SK-N-SH (cell line): Measurements from ENCODE around the gene SMARCA4. TPM values are rescaled to one million over a fixed set of nuclear protein-coding genes. Genes with fewer than 3 reads are reported as not detected.

ENCODE experiments used
- CTCF ChIA-PET: fragments of 300-600, 350-600 bp; formaldehyde crosslinking; extraction: SDS; loops from one replicate; lab custom pipeline; 2021; lab: Yijun Ruan, JAX
- POLR2A ChIA-PET: fragments of 350-600 bp; sonication (Branson Sonifier 250); formaldehyde crosslinking; extraction: SDS; loops from one replicate; lab custom pipeline; 2020; ENCODE audit warnings: antibody characterized with exemption, inconsistent platforms; lab: Yijun Ruan, JAX
- DNase-seq: peaks from one replicate; pipeline ENCODE4 v3.0.0; 2012
- H2AFZ ChIP-seq: fragments of 200-600 bp; sonication (generic); 2 replicates; pipeline ENCODE4 v1.8.1; 2016; ENCODE audit warnings: antibody characterized with exemption, mild to moderate bottlenecking, low read depth
- H3F3A ChIP-seq: fragments of 200-600 bp; sonication (generic); replicated peaks from 2 replicates; pipeline ENCODE3; 2016; ENCODE audit warnings: antibody characterized with exemption, mild to moderate bottlenecking; ENCODE audit not compliant: insufficient read depth
- H3K27ac ChIP-seq, 2 experiments: fragments of 200-500 bp in 1 of 2; fragments of 200-600 bp in 1 of 2; sonication (Bioruptor generic) in 1 of 2; sonication (generic), shearing (Covaris generic) in 1 of 2; 2 replicates each; pipeline versions ENCODE4 v1.5.1 to v1.6.1; 2014 to 2016; ENCODE audit warnings: low read depth in 2 of 2, inconsistent platforms in 1 of 2, low read length in 1 of 2, mild to moderate bottlenecking in 1 of 2, mixed read lengths in 1 of 2
- H3K27me3 ChIP-seq: fragments of 200-600 bp; sonication (generic), shearing (Covaris generic); 2 replicates; pipeline ENCODE4 v1.6.1; 2016; ENCODE audit warnings: mixed run types; ENCODE audit not compliant: insufficient read depth
- H3K36me3 ChIP-seq, 2 experiments: fragments of 200-500 bp in 1 of 2; fragments of 200-600 bp in 1 of 2; sonication (Bioruptor generic) in 1 of 2; sonication (generic) in 1 of 2; replicated peaks in 1 of 2; 2 replicates each; pipeline versions ENCODE3 to v1.5.1; 2014 to 2016; ENCODE audit warnings: low read length in 1 of 2, mild to moderate bottlenecking in 1 of 2; ENCODE audit not compliant: insufficient read depth in 2 of 2, control insufficient read depth in 1 of 2
- H3K4me1 ChIP-seq, 2 experiments: fragments of 200-500 bp in 1 of 2; fragments of 200-600 bp in 1 of 2; sonication (Bioruptor generic) in 1 of 2; sonication (generic), shearing (Covaris generic) in 1 of 2; 2 replicates each; pipeline versions ENCODE4 v1.5.1 to v1.6.1; 2014 to 2016; ENCODE audit warnings: low read depth in 1 of 2, low read length in 1 of 2, mixed run types in 1 of 2; ENCODE audit not compliant: insufficient read depth in 2 of 2, control insufficient read depth in 1 of 2
- H3K4me2 ChIP-seq: fragments of 200-600 bp; sonication (generic), shearing (Covaris generic); 2 replicates; pipeline ENCODE4 v1.6.1; 2017; ENCODE audit warnings: mixed run types
- H3K4me3 ChIP-seq, 2 experiments: fragments of 200-500 bp in 1 of 2; fragments of 200-600 bp in 1 of 2; sonication (Bioruptor generic) in 1 of 2; sonication (generic), shearing (Covaris generic) in 1 of 2; 2 replicates each; pipeline versions ENCODE4 v1.5.1 to v1.8.1; 2014 to 2016; ENCODE audit warnings: low read depth in 2 of 2, inconsistent platforms in 1 of 2, low read length in 1 of 2, mild to moderate bottlenecking in 1 of 2, mixed read lengths in 1 of 2, moderate library complexity in 1 of 2
- H3K79me2 ChIP-seq: fragments of 200-600 bp; sonication (generic); 2 replicates; pipeline ENCODE4 v1.8.1; 2017; ENCODE audit warnings: mild to moderate bottlenecking; ENCODE audit not compliant: insufficient read depth
- H3K9ac ChIP-seq: fragments of 200-600 bp; sonication (generic); 2 replicates; pipeline ENCODE4 v1.6.1; 2017; ENCODE audit warnings: mixed run types
- H3K9me2 ChIP-seq: fragments of 200-600 bp; sonication (generic); 2 replicates; pipeline ENCODE4 v1.6.1; 2017; ENCODE audit warnings: mixed run types
- H3K9me3 ChIP-seq: fragments of 200-600 bp; sonication (generic); 2 replicates; pipeline ENCODE4 v1.6.1; 2017; ENCODE audit warnings: mixed run types, mild to moderate bottlenecking, moderate library complexity
- H4K20me1 ChIP-seq: fragments of 200-600 bp; sonication (generic); 2 replicates; pipeline ENCODE4 v1.6.1; 2017; ENCODE audit warnings: mild to moderate bottlenecking, mixed run types; ENCODE audit not compliant: insufficient read depth
- CHD2 ChIP-seq: fragments of 150-350 bp; IDR thresholded peaks from 2 replicates; pipeline ENCODE4 v1.6.1; 2018; ENCODE audit warnings: low read length; ENCODE audit not compliant: partially characterized antibody
- ELF1 ChIP-seq: IDR thresholded peaks from 2 replicates; pipeline ENCODE4 v1.4.0; 2012
- EP300 ChIP-seq, 2 experiments: IDR thresholded peaks; 2 replicates each; pipeline versions ENCODE4 v1.4.0 to v1.6.1; 2012; ENCODE audit warnings: borderline replicate concordance in 1 of 2, low read depth in 1 of 2, low read length in 1 of 2
- FOSL2 ChIP-seq: IDR thresholded peaks from 2 replicates; pipeline ENCODE4 v1.4.0; 2012; ENCODE audit warnings: low read depth, mild to moderate bottlenecking, moderate library complexity, borderline replicate concordance
- FOXM1 ChIP-seq: IDR thresholded peaks from 2 replicates; pipeline ENCODE4 v1.4.0; 2012; ENCODE audit warnings: low read depth, mild to moderate bottlenecking
- JUND ChIP-seq: IDR thresholded peaks from 2 replicates; pipeline ENCODE4 v1.4.0; 2012
- MEF2A ChIP-seq: IDR thresholded peaks from 2 replicates; pipeline ENCODE4 v1.4.0; 2012; ENCODE audit warnings: low read depth, borderline replicate concordance
- POLR2AphosphoS5 ChIP-seq: IDR thresholded peaks from 2 replicates; pipeline ENCODE4 v1.6.1; 2012; ENCODE audit warnings: low read depth, low read length
- RFX5 ChIP-seq: IDR thresholded peaks from 2 replicates; pipeline ENCODE4 v1.6.1; 2012; ENCODE audit warnings: mild to moderate bottlenecking, improper control_type of control experiment, low read length
- RXRA ChIP-seq: IDR thresholded peaks from 2 replicates; pipeline ENCODE4 v1.4.0; 2012; ENCODE audit warnings: low read depth, mild to moderate bottlenecking, borderline replicate concordance
- SIN3A ChIP-seq: IDR thresholded peaks from 2 replicates; pipeline ENCODE4 v1.6.1; 2012; ENCODE audit warnings: low read depth, mild to moderate bottlenecking, low read length, moderate library complexity, borderline replicate concordance
- SMC3 ChIP-seq: IDR thresholded peaks from 2 replicates; pipeline ENCODE4 v1.6.1; 2012; ENCODE audit warnings: low read depth, low read length, improper control_type of control experiment
- TAF1 ChIP-seq: IDR thresholded peaks from 2 replicates; pipeline ENCODE4 v1.6.1; 2012; ENCODE audit warnings: low read depth, mild to moderate bottlenecking, low read length, moderate library complexity, borderline replicate concordance
- TEAD4 ChIP-seq: IDR thresholded peaks from 2 replicates; pipeline ENCODE4 v1.4.0; 2012; ENCODE audit warnings: mild to moderate bottlenecking, borderline replicate concordance; ENCODE audit not compliant: insufficient read depth
- WGBS: methylation state at CpG from one replicate; pipeline ENCODE4 v1.1.6; 2017; ENCODE audit warnings: low lambda C conversion rate; 5-methylcytosine and 5-hydroxymethylcytosine counted together
- polyA plus RNA-seq, 3 experiments: library from polyadenylated mRNA; depleted of rRNA; stranded (reverse); fragments of >200 nt; gene quantifications; 2 replicates each; pipeline ENCODE4 v1.2.3, GENCODE V29; 2012
- TF ChIP-seq, protein P1 (sequence below): IDR thresholded peaks from 2 replicates; pipeline ENCODE4 v1.4.0; 2012; ENCODE audit warnings: low read depth
- TF ChIP-seq, protein P2 (sequence below): fragments of 150-350 bp; IDR thresholded peaks from 2 replicates; pipeline ENCODE4 v1.6.1; 2017; ENCODE audit warnings: antibody characterized with exemption, low read length, low read depth, borderline replicate concordance
- TF ChIP-seq, protein P3 (sequence below): IDR thresholded peaks from 2 replicates; pipeline ENCODE4 v1.4.0; 2012; ENCODE audit warnings: low read depth, borderline replicate concordance
- TF ChIP-seq, protein P4 (sequence below): IDR thresholded peaks from 2 replicates; pipeline ENCODE4; 2012
- TF ChIP-seq, protein P5 (sequence below): fragments of 150-350 bp; IDR thresholded peaks from 2 replicates; pipeline ENCODE4 v1.6.1; 2016; ENCODE audit warnings: mild to moderate bottlenecking, low read depth, low read length

The SMARCA4 gene
- polyA plus RNA-seq, 1 of the 3 experiments (the other 2 are of a cell fraction), result 90.7 TPM

DNA sequence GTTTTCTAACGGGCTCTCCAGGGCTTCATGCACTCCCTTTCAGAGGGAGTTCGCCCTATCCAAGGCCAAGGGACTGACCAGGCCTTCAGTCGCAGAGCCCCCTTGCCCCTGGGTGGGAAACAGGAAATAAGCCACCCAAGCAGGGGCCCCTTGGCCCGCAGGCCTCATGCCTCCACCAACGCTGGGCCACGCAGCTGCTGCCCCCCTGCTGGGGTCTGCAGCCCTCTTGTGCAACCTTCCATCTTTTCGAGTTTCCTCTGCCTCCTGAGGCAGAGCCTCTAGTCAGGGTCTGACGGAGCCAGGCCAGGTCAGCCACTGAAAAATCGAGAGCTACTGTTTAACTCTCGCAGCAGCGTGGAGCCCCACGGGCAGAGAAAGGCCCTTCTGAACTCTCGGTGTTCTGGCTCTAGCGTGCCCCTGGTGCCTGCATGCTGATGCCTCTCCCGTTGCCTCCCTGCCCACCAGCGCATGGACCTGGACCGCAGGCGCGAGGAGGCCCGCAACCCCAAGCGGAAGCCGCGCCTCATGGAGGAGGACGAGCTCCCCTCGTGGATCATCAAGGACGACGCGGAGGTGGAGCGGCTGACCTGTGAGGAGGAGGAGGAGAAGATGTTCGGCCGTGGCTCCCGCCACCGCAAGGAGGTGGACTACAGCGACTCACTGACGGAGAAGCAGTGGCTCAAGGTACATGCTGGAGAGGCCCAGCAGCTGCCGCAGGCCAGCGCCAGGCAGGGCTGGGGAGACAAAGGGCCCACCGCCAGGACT is 73.8 kb downstream of the SMARCA4 start:
- peaks cover 11% of the 10 kb centered on the region for H3K79me2 ChIP-seq
- H4K20me1 ChIP-seq, result no peaks in the 10 kb centered on the region; the same call in 1 of the 2 replicates
- ChIA-PET CTCF (interaction anchor here (0.7 to 3.7 kb wide), 23 partner anchors 8 to 252 kb away, joined by 3 to 36 read pairs (median 8); no protein-coding TSS in a partner anchor), POLR2A (no interaction called here)
- no peaks in the 10 kb centered on the region for H3K27me3 ChIP-seq
- H3K9ac ChIP-seq, result no peak overlapping the region
- 92% methylated on average over 33 of the region's 38 CpGs for WGBS
- peaks cover 5% of the 10 kb centered on the region for H3F3A ChIP-seq
- H2AFZ ChIP-seq, result no peak overlapping the region
- H3K9me2 ChIP-seq, result no peaks in the 10 kb centered on the region
- H3K4me3 ChIP-seq, result no peak overlapping the region
- no peak for DNase-seq
- TF ChIP-seq FOXM1 (no peak), MEF2A (no peak), RXRA (no peak), POLR2AphosphoS5 (no peak), SIN3A (no peak), ELF1 (no peak), JUND (no peak), SMC3 (no peak), FOSL2 (no peak), TEAD4 (no peak), EP300 (IDR thresholded peaks at IDR 0.05; ENCODE audit: borderline replicate concordance in 1 of 2, low read depth in 1 of 2, low read length in 1 of 2) (no peak), CHD2 (no peak), TAF1 (no peak), RFX5 (no peak)
- TF ChIP-seq, protein P1, sequence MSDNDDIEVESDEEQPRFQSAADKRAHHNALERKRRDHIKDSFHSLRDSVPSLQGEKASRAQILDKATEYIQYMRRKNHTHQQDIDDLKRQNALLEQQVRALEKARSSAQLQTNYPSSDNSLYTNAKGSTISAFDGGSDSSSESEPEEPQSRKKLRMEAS, result no peak
- TF ChIP-seq, protein P2, sequence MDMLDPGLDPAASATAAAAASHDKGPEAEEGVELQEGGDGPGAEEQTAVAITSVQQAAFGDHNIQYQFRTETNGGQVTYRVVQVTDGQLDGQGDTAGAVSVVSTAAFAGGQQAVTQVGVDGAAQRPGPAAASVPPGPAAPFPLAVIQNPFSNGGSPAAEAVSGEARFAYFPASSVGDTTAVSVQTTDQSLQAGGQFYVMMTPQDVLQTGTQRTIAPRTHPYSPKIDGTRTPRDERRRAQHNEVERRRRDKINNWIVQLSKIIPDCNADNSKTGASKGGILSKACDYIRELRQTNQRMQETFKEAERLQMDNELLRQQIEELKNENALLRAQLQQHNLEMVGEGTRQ, result no peak
- TF ChIP-seq, protein P3, sequence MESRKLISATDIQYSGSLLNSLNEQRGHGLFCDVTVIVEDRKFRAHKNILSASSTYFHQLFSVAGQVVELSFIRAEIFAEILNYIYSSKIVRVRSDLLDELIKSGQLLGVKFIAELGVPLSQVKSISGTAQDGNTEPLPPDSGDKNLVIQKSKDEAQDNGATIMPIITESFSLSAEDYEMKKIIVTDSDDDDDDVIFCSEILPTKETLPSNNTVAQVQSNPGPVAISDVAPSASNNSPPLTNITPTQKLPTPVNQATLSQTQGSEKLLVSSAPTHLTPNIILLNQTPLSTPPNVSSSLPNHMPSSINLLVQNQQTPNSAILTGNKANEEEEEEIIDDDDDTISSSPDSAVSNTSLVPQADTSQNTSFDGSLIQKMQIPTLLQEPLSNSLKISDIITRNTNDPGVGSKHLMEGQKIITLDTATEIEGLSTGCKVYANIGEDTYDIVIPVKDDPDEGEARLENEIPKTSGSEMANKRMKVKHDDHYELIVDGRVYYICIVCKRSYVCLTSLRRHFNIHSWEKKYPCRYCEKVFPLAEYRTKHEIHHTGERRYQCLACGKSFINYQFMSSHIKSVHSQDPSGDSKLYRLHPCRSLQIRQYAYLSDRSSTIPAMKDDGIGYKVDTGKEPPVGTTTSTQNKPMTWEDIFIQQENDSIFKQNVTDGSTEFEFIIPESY, result no peak
- TF ChIP-seq, protein P4, sequence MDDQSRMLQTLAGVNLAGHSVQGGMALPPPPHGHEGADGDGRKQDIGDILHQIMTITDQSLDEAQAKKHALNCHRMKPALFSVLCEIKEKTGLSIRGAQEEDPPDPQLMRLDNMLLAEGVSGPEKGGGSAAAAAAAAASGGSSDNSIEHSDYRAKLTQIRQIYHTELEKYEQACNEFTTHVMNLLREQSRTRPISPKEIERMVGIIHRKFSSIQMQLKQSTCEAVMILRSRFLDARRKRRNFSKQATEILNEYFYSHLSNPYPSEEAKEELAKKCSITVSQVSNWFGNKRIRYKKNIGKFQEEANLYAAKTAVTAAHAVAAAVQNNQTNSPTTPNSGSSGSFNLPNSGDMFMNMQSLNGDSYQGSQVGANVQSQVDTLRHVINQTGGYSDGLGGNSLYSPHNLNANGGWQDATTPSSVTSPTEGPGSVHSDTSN, result no peak
- TF ChIP-seq, protein P5, sequence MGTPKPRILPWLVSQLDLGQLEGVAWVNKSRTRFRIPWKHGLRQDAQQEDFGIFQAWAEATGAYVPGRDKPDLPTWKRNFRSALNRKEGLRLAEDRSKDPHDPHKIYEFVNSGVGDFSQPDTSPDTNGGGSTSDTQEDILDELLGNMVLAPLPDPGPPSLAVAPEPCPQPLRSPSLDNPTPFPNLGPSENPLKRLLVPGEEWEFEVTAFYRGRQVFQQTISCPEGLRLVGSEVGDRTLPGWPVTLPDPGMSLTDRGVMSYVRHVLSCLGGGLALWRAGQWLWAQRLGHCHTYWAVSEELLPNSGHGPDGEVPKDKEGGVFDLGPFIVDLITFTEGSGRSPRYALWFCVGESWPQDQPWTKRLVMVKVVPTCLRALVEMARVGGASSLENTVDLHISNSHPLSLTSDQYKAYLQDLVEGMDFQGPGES, result no peak
- no peak overlapping the region for H3K4me2 ChIP-seq
- no peaks in the 10 kb centered on the region for H3K4me1 ChIP-seq
- H3K36me3 ChIP-seq, result peaks cover 35 to 75% of the 10 kb centered on the region in 2 experiments
- H3K27ac ChIP-seq, result no peak overlapping the region
- H3K9me3 ChIP-seq, result no peaks in the 10 kb centered on the region
